Measurements from ENCODE around the gene KLHL6. TPM values are rescaled to one million over a fixed set of nuclear protein-coding genes. Genes with fewer than 3 reads are reported as not detected.
"Not testable (repeated sequence)": the region's sequence is repeated elsewhere in the genome, so short reads cannot be mapped to it uniquely, and the experiment has no call there.

Gene KLHL6
- total RNA-seq, 4 donors from 2014 or later = 0.26 to 2.0 (median 1.6) TPM

GRCh38 chr3:183578179-183578578, 22.7 kb upstream of the KLHL6 start:
- TF ChIP-seq CTCF (IDR thresholded peaks at IDR 0.05) (no peak), POLR2A (IDR thresholded peaks at IDR 0.05) (no peak)
- Histone ChIP-seq H3K9me3 (no peaks in the 10 kb centered on the region), H3K27ac (no peak overlapping the region), H3K4me3 (no peak overlapping the region), H3K27me3 (no peaks in the 10 kb centered on the region), H3K36me3 (no peaks in the 10 kb centered on the region), H3K4me1 (no peaks in the 10 kb centered on the region)
- no peak for DNase-seq
- intact Hi-C loops (cut with DNase I; ENCODE audit: low total_unique reads) = no loop called here

GRCh38 chr3:183577346-183577745, 21.8 kb upstream of the KLHL6 start:
- no peaks in the 10 kb centered on the region for H3K4me1 ChIP-seq
- no peaks in the 10 kb centered on the region for H3K27me3 ChIP-seq
- no peaks in the 10 kb centered on the region for H3K9me3 ChIP-seq
- H3K36me3 ChIP-seq = no peaks in the 10 kb centered on the region
- no peak overlapping the region for H3K4me3 ChIP-seq
- DNase-seq = no peak
- intact Hi-C loops (cut with DNase I; ENCODE audit: low total_unique reads) = no loop called here
- no peak overlapping the region for H3K27ac ChIP-seq
- no peak for TF ChIP-seq POLR2A (IDR thresholded peaks at IDR 0.05)
- TF ChIP-seq CTCF (IDR thresholded peaks at IDR 0.05) = no peak

GRCh38 chr3:183576487-183577107, 21.1 kb upstream of the KLHL6 start:
- no peaks in the 10 kb centered on the region for H3K4me1 ChIP-seq
- TF ChIP-seq POLR2A (IDR thresholded peaks at IDR 0.05) = no peak
- no peak for TF ChIP-seq CTCF (IDR thresholded peaks at IDR 0.05)
- no peaks in the 10 kb centered on the region for H3K27me3 ChIP-seq
- no peaks in the 10 kb centered on the region for H3K9me3 ChIP-seq
- H3K36me3 ChIP-seq = no peaks in the 10 kb centered on the region
- H3K4me3 ChIP-seq = no peak overlapping the region
- H3K27ac ChIP-seq = no peak overlapping the region
- intact Hi-C loops (cut with DNase I; ENCODE audit: low total_unique reads) = no loop called here
- DNase-seq = no peak

GRCh38 chr3:183572935-183573334, 17.4 kb upstream of the KLHL6 start:
- no peaks in the 10 kb centered on the region for H3K4me1 ChIP-seq
- DNase-seq = no peak
- intact Hi-C loops (cut with DNase I; ENCODE audit: low total_unique reads) = no loop called here
- no peaks in the 10 kb centered on the region for H3K36me3 ChIP-seq
- H3K9me3 ChIP-seq = no peaks in the 10 kb centered on the region
- no peaks in the 10 kb centered on the region for H3K27me3 ChIP-seq
- no peak for TF ChIP-seq CTCF (IDR thresholded peaks at IDR 0.05)
- TF ChIP-seq POLR2A (IDR thresholded peaks at IDR 0.05) = no peak
- H3K4me3 ChIP-seq = no peak overlapping the region
- no peak overlapping the region for H3K27ac ChIP-seq

GRCh38 chr3:183570191-183570590, 14.7 kb upstream of the KLHL6 start:
- H3K27me3 ChIP-seq; H3K27ac ChIP-seq; H3K9me3 ChIP-seq; H3K4me3 ChIP-seq; intact Hi-C loops (cut with DNase I; ENCODE audit: low total_unique reads); H3K36me3 ChIP-seq; DNase-seq; H3K4me1 ChIP-seq: not testable (repeated sequence)

GRCh38 chr3:183566880-183567279, 11.4 kb upstream of the KLHL6 start:
- Histone ChIP-seq H3K9me3 (no peaks in the 10 kb centered on the region), H3K27me3 (no peaks in the 10 kb centered on the region), H3K4me3 (no peak overlapping the region), H3K4me1 (no peaks in the 10 kb centered on the region), H3K27ac (no peak overlapping the region), H3K36me3 (no peaks in the 10 kb centered on the region)
- no peak for DNase-seq
- no peak for TF ChIP-seq POLR2A (IDR thresholded peaks at IDR 0.05)
- TF ChIP-seq CTCF (IDR thresholded peaks at IDR 0.05) = no peak
- intact Hi-C loops (cut with DNase I; ENCODE audit: low total_unique reads) = no loop called here
